Renal cortical epithelial cell (primary cell): ENCODE data around the gene VSX1. TPM values are rescaled to one million over a fixed set of nuclear protein-coding genes. Genes with fewer than 3 reads are reported as not detected.

ENCODE experiments used
- DNase-seq: peaks from one replicate; pipeline ENCODE4 v3.0.0-alpha.2; 2011; ENCODE audit warnings: low read depth
- total RNA-seq: library from RNA; depleted of rRNA; stranded (reverse); fragments of >200 nt; gene quantifications from 2 replicates; pipeline ENCODE4 v1.2.3, GENCODE V29; 2014

VSX1 gene
- total RNA-seq, result not detected in 2 replicates

GRCh38 chr20:25081730-25082497 lies at the start of gene VSX1:
TSS of gene VSX1 (minus strand) at chr20:25082141. CDS start at chr20:25082096, 45 bp downstream.
- no peak for DNase-seq

- DNase-seq, result no peak
These were observed 48.0 kb upstream of the VSX1 start for GRCh38 chr20:25129908-25130307.

- no peak for DNase-seq
These were observed 47.5 kb upstream of the VSX1 start for GRCh38 chr20:25129428-25129827.

GRCh38 chr20:25128649-25129048 lies 46.7 kb upstream of the VSX1 start:
- no peak for DNase-seq

GRCh38 chr20:25127761-25128537 lies 46.0 kb upstream of the VSX1 start:
- no peak for DNase-seq

GRCh38 chr20:25126204-25127029 lies 44.5 kb upstream of the VSX1 start:
- no peak for DNase-seq

GRCh38 chr20:25125636-25126035 lies 43.7 kb upstream of the VSX1 start:
- no peak for DNase-seq

- DNase-seq, result no peak
These were observed 39.0 kb upstream of the VSX1 start for GRCh38 chr20:25120920-25121319.

- DNase-seq, result no peak
These were observed 38.5 kb upstream of the VSX1 start for GRCh38 chr20:25120457-25120856.

- DNase-seq, result no peak
These were observed 36.6 kb upstream of the VSX1 start for GRCh38 chr20:25118529-25118928.

GRCh38 chr20:25117990-25118389 lies 36.0 kb upstream of the VSX1 start:
- DNase-seq, result no peak

GRCh38 chr20:25116739-25117458 lies 35.0 kb upstream of the VSX1 start:
- no peak for DNase-seq

GRCh38 chr20:25103526-25103925 lies 21.6 kb upstream of the VSX1 start:
- no peak for DNase-seq

- no peak for DNase-seq
These were observed 19.0 kb upstream of the VSX1 start for GRCh38 chr20:25100914-25101313.

GRCh38 chr20:25099601-25100140 lies 17.7 kb upstream of the VSX1 start:
- DNase-seq, result no peak

GRCh38 chr20:25097498-25097897 lies 15.6 kb upstream of the VSX1 start:
- DNase-seq, result no peak

- DNase-seq, result no peak
These were observed 8.8 kb upstream of the VSX1 start for GRCh38 chr20:25090492-25091429.

- DNase-seq, result no peak
These were observed 7.7 kb upstream of the VSX1 start for GRCh38 chr20:25089662-25090061.

- DNase-seq, result no peak
These were observed 7.2 kb upstream of the VSX1 start for GRCh38 chr20:25089096-25089495.

- no peak for DNase-seq
These were observed 6.3 kb upstream of the VSX1 start for GRCh38 chr20:25088267-25088666.
